Astrocyte (in vitro differentiated cells and primary cell): ENCODE results near the gene ABCB7. TPM values are rescaled to one million over a fixed set of nuclear protein-coding genes. Genes with fewer than 3 reads are reported as not detected.

Experiments
- DNase-seq: peaks from one replicate; pipeline ENCODE4 v3.0.0-alpha.2; 2010; ENCODE audit warnings: low read depth
- FAIRE-seq: peaks from 2 replicates; lab custom pipeline; 2011; peaks lifted over from hg19 to GRCh38; lab: Jason Lieb, UNC
- H2AFZ ChIP-seq: 2 replicates; pipeline ENCODE4 v1.6.0; 2012; ENCODE audit warnings: low read depth, low read length, inconsistent platforms
- H3K27ac ChIP-seq: 2 replicates; pipeline ENCODE4 v1.5.1; 2011; ENCODE audit warnings: low read depth, low read length, inconsistent platforms
- H3K27me3 ChIP-seq: 2 replicates; pipeline ENCODE4 v1.6.0; 2011; ENCODE audit warnings: low read length, inconsistent platforms; ENCODE audit not compliant: insufficient read depth
- H3K36me3 ChIP-seq: 2 replicates; pipeline ENCODE4 v1.5.1; 2011; ENCODE audit warnings: low read length, inconsistent platforms; ENCODE audit not compliant: insufficient read depth
- H3K4me1 ChIP-seq: 2 replicates; pipeline ENCODE4 v1.5.1; 2011; ENCODE audit warnings: low read length, inconsistent platforms; ENCODE audit not compliant: insufficient read depth
- H3K4me2 ChIP-seq: 2 replicates; pipeline ENCODE4 v1.6.0; 2012; ENCODE audit warnings: low read length, inconsistent platforms
- H3K4me3 ChIP-seq: 2 replicates; pipeline ENCODE4 v1.5.1; 2011; ENCODE audit warnings: low read depth, mild to moderate bottlenecking, low read length, inconsistent platforms; ENCODE audit not compliant: insufficient read depth
- H3K79me2 ChIP-seq: 2 replicates; pipeline ENCODE4 v1.6.0; 2012; ENCODE audit warnings: mild to moderate bottlenecking, low read length, inconsistent platforms; ENCODE audit not compliant: insufficient read depth
- H3K9ac ChIP-seq: 2 replicates; pipeline ENCODE4 v1.6.0; 2012; ENCODE audit warnings: mild to moderate bottlenecking, low read length, inconsistent platforms
- H3K9me3 ChIP-seq: 2 replicates; pipeline ENCODE4 v1.5.1; 2012; ENCODE audit warnings: low read depth, mild to moderate bottlenecking, low read length, inconsistent platforms; ENCODE audit not compliant: insufficient read depth
- H4K20me1 ChIP-seq: 2 replicates; pipeline ENCODE4 v1.6.0; 2012; ENCODE audit warnings: low read length, inconsistent platforms; ENCODE audit not compliant: insufficient read depth
- H3K27ac Mint-ChIP-seq: one replicate; pipeline ENCODE4 v1.8.0; 2021; ENCODE audit warnings: mild to moderate bottlenecking, mixed read lengths; ENCODE audit not compliant: unreplicated experiment
- H3K27me3 Mint-ChIP-seq: one replicate; pipeline ENCODE4 v1.8.0; 2021; ENCODE audit warnings: low read depth, mixed read lengths; ENCODE audit not compliant: unreplicated experiment
- H3K36me3 Mint-ChIP-seq: one replicate; pipeline ENCODE4 v1.8.0; 2021; ENCODE audit warnings: low read depth, mixed read lengths; ENCODE audit not compliant: unreplicated experiment
- H3K4me1 Mint-ChIP-seq: one replicate; pipeline ENCODE4 v1.8.0; 2021; ENCODE audit warnings: low read depth, mixed read lengths; ENCODE audit not compliant: unreplicated experiment
- H3K4me3 Mint-ChIP-seq: one replicate; pipeline ENCODE4 v1.8.0; 2021; ENCODE audit warnings: mild to moderate bottlenecking, moderate library complexity, mixed read lengths; ENCODE audit not compliant: unreplicated experiment
- H3K9me3 Mint-ChIP-seq: one replicate; pipeline ENCODE4 v1.8.0; 2021; ENCODE audit warnings: mild to moderate bottlenecking, mixed read lengths; ENCODE audit not compliant: unreplicated experiment
- CTCF ChIP-seq: IDR thresholded peaks from 2 replicates; pipeline ENCODE4 v1.5.1; 2011; ENCODE audit warnings: low read depth, mild to moderate bottlenecking, inconsistent platforms, low read length, moderate library complexity; ENCODE audit not compliant: insufficient read depth
- EZH2 ChIP-seq: IDR thresholded peaks from 2 replicates; pipeline ENCODE4 v1.6.1; 2012; ENCODE audit warnings: mild to moderate bottlenecking, low read length, inconsistent platforms; ENCODE audit not compliant: insufficient read depth
- total RNA-seq: library from RNA; stranded (reverse); gene quantifications from 2 replicates; pipeline ENCODE4 v1.2.1, GENCODE V29; 2021

The ABCB7 gene
- total RNA-seq, 1 donor from 2014 or later = 18.0 TPM

GRCh38 chrX:75074475-75074874 is 81.6 kb downstream of the ABCB7 start:
- Mint-ChIP-seq H3K4me3 (no peak overlapping the region), H3K36me3 (no peaks in the 10 kb centered on the region), H3K4me1 (no peaks in the 10 kb centered on the region), H3K9me3 (no peaks in the 10 kb centered on the region), H3K27me3 (no peaks in the 10 kb centered on the region), H3K27ac (no peak overlapping the region)
- Histone ChIP-seq H3K27me3 (no peaks in the 10 kb centered on the region), H3K79me2 (no peaks in the 10 kb centered on the region), H3K4me3 (no peak overlapping the region), H3K9ac (no peak overlapping the region), H3K27ac (no peak overlapping the region), H3K9me3 (no peaks in the 10 kb centered on the region), H3K4me2 (no peak overlapping the region), H4K20me1 (no peaks in the 10 kb centered on the region), H3K4me1 (no peaks in the 10 kb centered on the region), H3K36me3 (no peaks in the 10 kb centered on the region), H2AFZ (no peak overlapping the region)
- FAIRE-seq (peak; percentile 98), DNase-seq (no peak)
- TF ChIP-seq EZH2 (no peak), CTCF (no peak)

- no peaks in the 10 kb centered on the region for H3K27me3 ChIP-seq
- TF ChIP-seq CTCF (no peak), EZH2 (no peak)
- no peaks in the 10 kb centered on the region for H3K9me3 ChIP-seq
- no peaks in the 10 kb centered on the region for H3K4me1 ChIP-seq
- no peak overlapping the region for H2AFZ ChIP-seq
- no peak overlapping the region for H3K9ac ChIP-seq
- DNase-seq = no peak
- Mint-ChIP-seq H3K4me3 (no peak overlapping the region), H3K4me1 (no peaks in the 10 kb centered on the region), H3K9me3 (no peaks in the 10 kb centered on the region), H3K27ac (no peak overlapping the region), H3K36me3 (no peaks in the 10 kb centered on the region), H3K27me3 (no peaks in the 10 kb centered on the region)
- H3K27ac ChIP-seq = no peak overlapping the region
- no peaks in the 10 kb centered on the region for H3K79me2 ChIP-seq
- H3K4me3 ChIP-seq = no peak overlapping the region
- H3K4me2 ChIP-seq = no peak overlapping the region
- H4K20me1 ChIP-seq = no peaks in the 10 kb centered on the region
- peak; percentile 37 for FAIRE-seq
- H3K36me3 ChIP-seq = no peaks in the 10 kb centered on the region
These were observed 84.7 kb downstream of the ABCB7 start for GRCh38 chrX:75071334-75071733.

GRCh38 chrX:75067931-75068330 is 88.2 kb downstream of the ABCB7 start:
- Histone ChIP-seq H3K9ac (no peak overlapping the region), H3K27me3 (no peaks in the 10 kb centered on the region), H3K9me3 (no peaks in the 10 kb centered on the region), H3K4me3 (no peak overlapping the region), H3K4me2 (no peak overlapping the region), H3K79me2 (no peaks in the 10 kb centered on the region), H3K36me3 (no peaks in the 10 kb centered on the region), H3K27ac (no peak overlapping the region), H4K20me1 (no peaks in the 10 kb centered on the region), H3K4me1 (no peaks in the 10 kb centered on the region), H2AFZ (no peak overlapping the region)
- TF ChIP-seq EZH2 = no peak
- TF ChIP-seq CTCF = no peak
- Mint-ChIP-seq H3K4me1 (no peaks in the 10 kb centered on the region), H3K9me3 (no peaks in the 10 kb centered on the region), H3K27ac (no peak overlapping the region), H3K27me3 (no peaks in the 10 kb centered on the region), H3K36me3 (no peaks in the 10 kb centered on the region), H3K4me3 (no peak overlapping the region)
- DNase-seq (no peak), FAIRE-seq (no peak)
